B cell (primary cell): ENCODE results near the gene HS3ST3B1. TPM values are rescaled to one million over a fixed set of nuclear protein-coding genes. Genes with fewer than 3 reads are reported as not detected.

Source experiments
- ATAC-seq: fragments of 200-7000 bp; cut with Tn5 transposase; one replicate; pipeline ENCODE4 v1.10.0; 2021; ENCODE audit warnings: low read depth, mild to moderate bottlenecking, moderate number of reproducible peaks, moderate library complexity
- CTCF ChIA-PET: fragments of 350-600 bp; sonication (Branson Sonifier 250); formaldehyde crosslinking; loops from one replicate; lab custom pipeline; 2021; ENCODE audit warnings: antibody characterized with exemption, inconsistent platforms; lab: Charles Lee
- POLR2A ChIA-PET: fragments of 350-600 bp; sonication (Branson Sonifier 250); formaldehyde crosslinking; loops from one replicate; lab custom pipeline; 2021; ENCODE audit warnings: antibody characterized with exemption; lab: Charles Lee
- DNase-seq: peaks from one replicate; pipeline ENCODE4 v3.0.0; 2013
- H2AFZ ChIP-seq: 2 replicates; pipeline ENCODE4 v1.6.1; 2012; ENCODE audit warnings: mild to moderate bottlenecking, low read depth, low read length; ENCODE audit not compliant: insufficient read depth, poor library complexity, severe bottlenecking
- H3K27ac ChIP-seq, 2 donors: 1 replicate in 1 of 2; 2 replicates in 1 of 2; pipeline ENCODE4 v1.5.1; 2012 to 2013; ENCODE audit warnings: low read length in 2 of 2, mild to moderate bottlenecking in 2 of 2, moderate library complexity in 1 of 2
- H3K27me3 ChIP-seq, 4 experiments: fragments of 200-600 bp in 1 of 4; sonication (generic) in 1 of 4; replicated peaks in 1 of 4; 1 replicate in 2 of 4; 2 replicates in 2 of 4; pipeline versions ENCODE4 v1.6.1 to v1.7.0; 2013 to 2016; ENCODE audit warnings: low read length in 3 of 4, mild to moderate bottlenecking in 2 of 4, mixed read lengths in 1 of 4, moderate library complexity in 1 of 4; ENCODE audit not compliant: insufficient read depth in 4 of 4, control insufficient read depth in 3 of 4; ENCODE audit errors: control extremely low read depth in 1 of 4
- H3K36me3 ChIP-seq, 2 experiments: replicated peaks in 1 of 2; 1 replicate in 1 of 2; 2 replicates in 1 of 2; pipeline versions ENCODE4 v1.6.1 to v1.7.1; 2013; ENCODE audit warnings: low read length in 1 of 2; ENCODE audit not compliant: insufficient read depth in 2 of 2, control insufficient read depth in 1 of 2; ENCODE audit errors: control extremely low read depth in 1 of 2, extremely low read depth in 1 of 2
- H3K4me1 ChIP-seq, 2 donors: fragments of 200-600 bp in 1 of 2; sonication (generic) in 1 of 2; 1 replicate in 1 of 2; 2 replicates in 1 of 2; pipeline versions ENCODE4 v1.5.1 to v1.6.1; 2013 to 2017; ENCODE audit warnings: low read length in 2 of 2; ENCODE audit not compliant: control insufficient read depth in 2 of 2, insufficient read depth in 2 of 2
- H3K4me2 ChIP-seq: replicated peaks from 2 replicates; pipeline ENCODE3; 2012; ENCODE audit warnings: mild to moderate bottlenecking, low read depth, low read length; ENCODE audit not compliant: poor library complexity, severe bottlenecking
- H3K4me3 ChIP-seq, 5 experiments: fragments of 200-600 bp in 1 of 5; sonication (generic) in 1 of 5; 1 replicate in 3 of 5; 2 replicates in 2 of 5; pipeline versions ENCODE4 v1.5.1 to v1.7.0; 2011 to 2016; ENCODE audit warnings: low read length in 4 of 5, mild to moderate bottlenecking in 4 of 5, low read depth in 2 of 5, control low read depth in 1 of 5, moderate library complexity in 1 of 5; ENCODE audit not compliant: insufficient read depth in 1 of 5; ENCODE audit errors: control extremely low read depth in 1 of 5, extremely low read depth in 1 of 5
- H3K79me2 ChIP-seq: fragments of 200-600 bp; sonication (generic); one replicate; pipeline ENCODE4 v1.6.0; 2016; ENCODE audit warnings: low read length; ENCODE audit not compliant: control insufficient read depth, insufficient read depth
- H3K9ac ChIP-seq: fragments of 200-600 bp; sonication (generic); 2 replicates; pipeline ENCODE4 v1.6.1; 2017; ENCODE audit warnings: mild to moderate bottlenecking, low read length, moderate library complexity
- H3K9me3 ChIP-seq, 3 donors: one replicate each; pipeline versions ENCODE4 v1.6.1 to v1.7.1; 2013; ENCODE audit warnings: low read length in 2 of 3; ENCODE audit not compliant: control insufficient read depth in 2 of 3, insufficient read depth in 1 of 3; ENCODE audit errors: control extremely low read depth in 1 of 3
- H4K20me1 ChIP-seq: 2 replicates; pipeline ENCODE4 v1.6.0; 2012; ENCODE audit warnings: mild to moderate bottlenecking, low read length; ENCODE audit not compliant: insufficient read depth, control insufficient read depth, poor library complexity, severe bottlenecking
- H3K27ac Mint-ChIP-seq: one replicate; pipeline ENCODE4 v1.8.0; 2021; ENCODE audit warnings: mixed read lengths
- H3K27me3 Mint-ChIP-seq: one replicate; pipeline ENCODE4 v1.8.0; 2021; ENCODE audit warnings: mixed read lengths
- H3K4me1 Mint-ChIP-seq: one replicate; pipeline ENCODE4 v1.8.0; 2021; ENCODE audit warnings: mixed read lengths
- H3K4me3 Mint-ChIP-seq: one replicate; pipeline ENCODE4 v1.8.0; 2021; ENCODE audit warnings: mixed read lengths
- H3K9me3 Mint-ChIP-seq: one replicate; pipeline ENCODE4 v1.8.0; 2022; ENCODE audit warnings: mixed read lengths; ENCODE audit not compliant: insufficient read depth
- CTCF ChIP-seq: fragments of 200-600 bp; IDR thresholded peaks from one replicate; pipeline ENCODE4 v1.8.0; 2022; ENCODE audit warnings: antibody characterized with exemption, mild to moderate bottlenecking
- EZH2 ChIP-seq: IDR thresholded peaks from 2 replicates; pipeline ENCODE4 v1.6.1; 2012; ENCODE audit warnings: borderline replicate concordance, low read depth, mild to moderate bottlenecking, moderate library complexity, low read length; ENCODE audit not compliant: insufficient read depth, poor library complexity, severe bottlenecking
- intact Hi-C: fragments of 100-400 bp; cut with micrococcal nuclease; formaldehyde crosslinking; loops from one replicate; pipeline ENCODE4 v1.10.0; 2022
- polyA plus RNA-seq: library from polyadenylated mRNA; depleted of rRNA; stranded (reverse); fragments of >200 nt; gene quantifications from 2 replicates; pipeline ENCODE4 v1.2.3, GENCODE V29; 2012
- total RNA-seq, 2 donors: library from RNA; stranded (reverse); fragments of 120-200 nt in 1 of 2; gene quantifications; 1 replicate in 1 of 2; 2 replicates in 1 of 2; pipeline versions ENCODE4 v1.2.3 to v1.2.4, GENCODE V29; 2013 to 2022

The HS3ST3B1 gene
- total and polyA plus RNA-seq, 2 donors (not counting 1 experiment from before 2014, with no cell fraction given) = 0.75 to 8.4 TPM

DNA sequence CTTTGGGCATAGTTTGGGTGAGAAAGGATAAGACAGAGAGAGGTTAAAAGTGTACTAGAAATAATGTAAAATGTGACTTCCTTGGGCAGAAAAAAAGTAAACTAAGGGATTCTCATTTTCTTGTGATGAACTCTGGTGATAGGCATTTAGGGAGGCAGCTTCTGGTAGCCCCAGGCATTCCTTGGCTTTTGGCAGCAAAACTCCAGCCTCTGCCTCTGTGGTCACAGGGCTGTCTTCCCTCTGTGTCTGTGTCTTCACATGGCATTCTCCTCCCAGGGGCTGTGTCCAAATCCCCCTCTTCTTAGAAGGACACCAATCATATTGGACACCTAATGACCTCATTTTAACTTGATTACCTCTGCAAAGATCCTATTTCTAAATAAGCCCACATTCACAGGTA, 54.7 kb downstream of the HS3ST3B1 start:
- H3K9ac ChIP-seq = no peak overlapping the region

More for the DNA sequence above, 54.7 kb downstream of the HS3ST3B1 start:
- Histone ChIP-seq H3K4me2 (no peak overlapping the region), H3K79me2 (no peaks in the 10 kb centered on the region), H3K4me1 (peaks cover 37% of the 10 kb centered on the region in 2 donors), H2AFZ (no peak overlapping the region), H3K4me3 (no peak overlapping the region), H3K36me3 (no peaks in the 10 kb centered on the region), H4K20me1 (no peaks in the 10 kb centered on the region), H3K9me3 (no peaks in the 10 kb centered on the region), H3K27me3 (peaks cover 0 to 42% (median 31%) of the 10 kb centered on the region in 4 experiments), H3K27ac (no peak overlapping the region)
- ATAC-seq = no peak
- Mint-ChIP-seq H3K27ac (no peak overlapping the region), H3K4me1 (peaks cover 39% of the 10 kb centered on the region), H3K4me3 (no peak overlapping the region), H3K9me3 (no peaks in the 10 kb centered on the region), H3K27me3 (peaks cover 6% of the 10 kb centered on the region)
- no peak for DNase-seq
- CTCF ChIA-PET = interaction anchor here (1.4 kb wide), 1 partner anchor 78 kb away, joined by 4 read pairs; no protein-coding TSS in a partner anchor
- POLR2A ChIA-PET = no interaction called here
- intact Hi-C loops = loop anchor here (5.0 kb wide), 1 partner anchor 252 kb away; no protein-coding TSS in a partner anchor
- TF ChIP-seq CTCF (no peak), EZH2 (no peak)
